T-helper 2 cell (primary cell): ENCODE results near the gene SLC22A9.
A peak's percentile ranks its signal among the peaks of the same experiment; 100 is the strongest.

Source experiments
- DNase-seq, 5 experiments: peaks; one replicate each; pipeline versions ENCODE4 v3.0.0 to v3.0.0-alpha.2; 2012 to 2022

SLC22A9 gene

DNA sequence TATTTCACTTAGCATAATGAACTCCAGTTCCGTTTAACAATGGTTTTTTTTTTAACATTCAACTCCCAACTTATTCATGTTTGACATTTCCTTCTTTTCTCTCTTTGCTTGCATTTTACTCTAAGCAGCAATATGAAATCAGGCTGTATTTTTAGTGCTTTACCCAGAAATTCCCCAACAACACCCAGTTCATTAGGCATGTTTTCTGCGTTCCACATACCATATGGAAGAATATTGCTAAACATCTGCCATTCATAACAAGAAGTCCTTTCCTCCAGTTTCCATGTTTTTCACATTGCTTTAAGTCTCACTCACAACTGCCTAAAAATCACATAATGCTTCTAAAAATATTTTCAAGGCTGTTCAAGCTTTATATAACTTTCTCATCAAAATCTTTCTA lies 75.5 kb downstream of the SLC22A9 start:
- no peak for DNase-seq

DNA sequence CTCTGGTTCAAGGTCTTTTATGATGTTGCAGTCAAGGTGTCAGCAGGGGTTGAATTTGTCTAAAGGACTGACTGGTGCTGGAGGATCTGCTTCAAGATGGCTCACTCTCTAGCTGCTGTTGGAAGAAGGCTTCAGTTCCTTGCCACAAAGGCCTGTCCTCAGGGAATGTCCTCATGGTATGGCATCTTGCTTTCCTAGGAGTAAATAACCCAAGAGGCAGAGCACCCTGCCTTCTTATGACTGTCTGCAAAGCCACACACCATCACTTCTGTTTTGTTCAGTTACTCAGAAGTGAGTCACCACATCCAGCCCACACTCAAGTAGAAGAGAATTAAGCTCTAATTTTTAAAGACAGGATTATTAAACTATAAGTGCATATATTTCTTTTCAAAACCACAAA lies 76.1 kb downstream of the SLC22A9 start:
- peak in 1 of 5 experiments; percentile 62 for DNase-seq

DNA sequence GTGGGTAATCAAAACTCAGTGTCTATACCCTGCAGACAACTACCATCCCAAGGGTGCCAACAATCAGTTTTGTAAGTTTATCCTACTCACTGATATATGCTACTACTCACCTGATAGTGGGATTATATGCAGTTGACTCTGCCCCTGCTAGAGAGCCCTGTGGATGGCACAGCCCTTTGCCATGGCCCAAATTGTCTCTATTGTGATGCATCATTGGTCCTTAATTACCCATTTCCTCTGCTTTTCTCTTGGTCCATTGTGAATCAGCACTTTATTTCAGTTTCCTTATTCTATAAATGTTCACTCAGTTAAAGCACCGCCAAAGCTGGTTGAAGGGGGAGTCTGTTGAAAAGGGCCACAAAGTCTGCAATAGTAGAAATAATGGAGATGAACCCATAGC lies 79.1 kb downstream of the SLC22A9 start:
- DNase-seq: no peak

DNA sequence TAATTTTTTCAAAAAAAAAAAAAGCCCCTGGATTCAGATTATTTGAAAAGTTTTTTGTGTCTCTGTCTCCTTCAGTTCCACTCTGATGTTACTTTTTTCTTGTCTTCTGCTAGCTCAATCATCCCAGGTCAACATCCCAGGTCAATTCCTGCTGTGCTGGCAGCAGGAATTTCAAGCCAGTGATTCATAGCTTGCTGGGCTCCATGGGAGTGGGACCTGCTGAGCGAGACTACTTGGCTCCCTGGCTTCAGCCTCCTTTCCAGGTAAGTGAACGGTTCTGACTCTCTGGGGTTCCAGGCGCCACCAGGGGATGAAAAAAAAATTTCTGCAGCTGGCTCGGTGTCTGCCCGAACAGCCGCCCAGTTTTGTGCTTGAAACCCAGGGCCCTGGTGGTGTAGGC lies 90.0 kb downstream of the SLC22A9 start:
- DNase-seq: no peak
